HG02840 (cell line): ENCODE results near the gene TRAM2.

Experiments
- ATAC-seq: cut with Tn5 transposase; IDR thresholded peaks from one replicate; pipeline ENCODE4 v1.9.1; 2021; ENCODE audit warnings: mild to moderate bottlenecking, moderate library complexity, moderate number of reproducible peaks; ENCODE audit not compliant: unreplicated experiment, low FRiP score

Gene TRAM2

GRCh38 chr6:52577022-52577777 is at the start of gene TRAM2:
TRAM2 (minus strand) TSS chr6:52577060; CDS start chr6:52576915, 145 bp downstream.
- peak; percentile 58 for ATAC-seq

- ATAC-seq = no peak
Measured at GRCh38 chr6:52622810-52623209, 46.0 kb upstream of the TRAM2 start.

- ATAC-seq = no peak
Measured at GRCh38 chr6:52621631-52622030, 44.8 kb upstream of the TRAM2 start.

- ATAC-seq = no peak
Measured at GRCh38 chr6:52620906-52621190, 44.0 kb upstream of the TRAM2 start.

DNA sequence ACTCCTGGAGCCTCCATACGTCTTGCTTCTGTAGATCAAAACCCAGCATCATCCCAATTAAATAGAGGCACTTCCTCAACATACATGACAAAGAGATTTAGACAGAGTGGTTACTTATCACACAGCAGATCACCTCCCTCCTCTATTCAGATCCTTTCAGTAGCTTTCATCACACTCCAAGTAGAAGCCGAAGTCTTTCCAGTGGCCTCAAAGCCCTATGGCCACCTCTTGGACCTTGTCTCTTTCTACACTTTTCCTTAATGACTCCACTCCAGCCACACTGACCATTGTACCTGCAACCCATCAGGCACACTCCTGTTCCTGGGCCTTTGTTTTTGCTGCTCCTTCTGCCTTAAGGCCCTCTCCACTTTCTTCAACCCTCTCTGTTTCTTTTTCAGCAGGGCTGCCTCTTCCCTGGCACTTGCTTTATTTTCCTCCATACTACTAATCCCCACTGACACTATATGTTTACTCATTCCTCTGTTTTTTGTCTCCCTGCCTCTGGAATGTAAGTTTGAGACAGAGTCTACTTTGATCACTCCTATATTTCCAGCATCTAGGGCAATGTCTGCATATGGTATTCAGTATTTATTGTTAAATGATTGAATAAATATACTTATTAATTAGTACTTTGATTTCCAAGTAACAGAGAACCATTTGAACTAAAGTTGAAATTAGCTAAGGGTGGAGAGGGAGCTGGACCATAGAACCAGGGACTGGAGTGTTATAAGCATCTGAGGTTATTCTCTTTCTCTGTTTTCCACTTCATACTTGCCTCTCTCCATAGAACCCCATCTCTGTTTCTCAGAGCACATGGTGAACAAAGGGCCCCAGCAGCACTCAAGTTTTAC is 43.4 kb upstream of the TRAM2 start:
- ATAC-seq = no peak

DNA sequence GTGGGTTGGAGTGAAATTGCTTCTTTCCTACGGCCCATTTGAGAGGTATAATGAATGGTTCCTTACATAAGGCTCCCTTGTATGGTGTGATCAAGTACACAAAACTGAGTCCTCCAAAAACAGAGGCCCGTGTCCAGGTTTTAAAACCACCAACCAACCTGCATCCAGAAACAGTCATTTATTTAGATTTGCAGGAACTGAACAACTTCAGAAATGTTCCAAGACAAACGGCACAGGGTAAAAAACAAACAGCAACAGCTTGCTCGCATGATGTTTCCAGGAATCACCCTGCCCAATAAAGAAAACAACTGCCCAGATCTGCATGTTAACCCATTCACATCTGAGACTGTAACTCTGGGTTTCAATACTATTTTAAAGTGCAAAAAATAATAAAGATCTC is 40.2 kb upstream of the TRAM2 start:
- ATAC-seq = no peak

- no peak for ATAC-seq
Measured at GRCh38 chr6:52616059-52616690, 39.3 kb upstream of the TRAM2 start.

- ATAC-seq = no peak
Measured at GRCh38 chr6:52612336-52613054, 35.6 kb upstream of the TRAM2 start.

DNA sequence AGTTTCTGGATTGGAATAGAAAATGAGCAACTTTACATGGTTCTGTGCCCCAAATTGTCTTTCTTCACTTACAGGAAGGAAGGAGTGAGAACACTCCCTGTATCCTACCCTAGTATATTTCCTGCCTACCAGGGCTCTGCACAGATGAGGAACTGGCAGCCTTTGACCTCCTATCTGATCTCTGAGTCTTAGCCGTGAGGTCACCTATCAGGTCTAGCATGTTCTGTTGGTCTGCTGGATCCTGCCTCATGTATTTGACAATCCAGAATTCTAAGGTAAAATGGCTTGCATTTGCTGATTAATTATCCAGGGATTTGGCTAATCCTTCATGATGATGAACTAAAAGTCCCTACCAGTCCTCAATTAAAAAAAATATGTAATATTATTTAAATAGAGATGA is 35.0 kb upstream of the TRAM2 start:
- no peak for ATAC-seq

DNA sequence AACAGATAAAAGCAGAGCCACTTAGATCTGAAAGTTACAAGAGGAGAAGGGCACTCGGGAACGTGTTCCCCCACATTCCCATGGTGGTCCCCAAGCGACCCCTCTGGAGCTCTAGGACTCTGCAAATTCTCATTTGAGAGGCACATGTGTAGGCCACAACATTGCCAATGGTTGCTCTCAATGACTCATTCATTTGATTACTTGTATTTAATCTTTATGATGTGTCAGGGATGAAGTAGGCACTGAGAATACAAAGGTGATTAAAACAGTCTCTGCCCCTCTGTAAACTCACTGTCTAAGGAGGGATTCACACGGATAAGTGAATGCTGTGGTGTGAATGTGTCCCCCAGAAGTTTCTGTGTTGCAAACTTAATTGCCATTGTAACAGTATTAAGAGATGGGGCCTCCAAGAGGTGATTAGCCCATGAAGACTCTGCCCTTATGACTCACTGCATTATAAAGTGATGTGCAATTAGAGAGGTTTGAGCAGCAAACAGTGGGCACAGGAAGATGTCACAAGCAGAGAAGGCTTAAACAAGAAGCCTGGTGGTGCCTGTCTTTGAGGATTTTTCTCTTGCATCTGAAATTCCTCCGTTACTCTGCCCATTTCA is 34.0 kb upstream of the TRAM2 start:
- no peak for ATAC-seq

GRCh38 chr6:52610011-52610410 is 33.2 kb upstream of the TRAM2 start:
- no peak for ATAC-seq

DNA sequence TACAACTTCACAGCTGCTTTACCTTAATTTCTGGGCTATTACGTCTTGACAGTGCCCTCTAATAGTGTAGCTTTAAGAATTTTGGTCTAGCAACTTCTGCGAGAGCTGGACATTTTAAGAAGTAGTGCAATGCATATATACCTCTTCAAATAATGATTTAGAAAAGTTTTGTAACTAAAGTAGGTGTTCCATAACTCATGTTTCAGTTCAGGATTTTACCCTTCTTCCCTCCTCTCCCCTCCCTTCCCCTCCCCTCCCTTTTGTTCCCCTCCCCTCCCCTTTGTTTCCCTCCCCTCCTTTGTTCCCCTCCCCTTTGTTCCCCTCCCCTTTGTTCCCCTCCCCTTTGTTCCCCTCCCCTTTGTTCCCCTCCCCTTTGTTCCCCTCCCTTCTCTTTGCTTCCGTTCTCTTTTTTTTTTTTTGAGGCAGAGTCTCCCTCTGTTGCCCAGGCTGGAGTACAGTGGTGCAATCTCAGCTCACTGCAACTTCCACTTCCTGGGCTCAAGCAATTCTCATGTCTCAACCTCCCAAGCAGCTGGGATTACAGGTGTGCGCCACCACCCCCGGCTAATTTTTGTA is 28.8 kb upstream of the TRAM2 start:
- ATAC-seq = no peak

- no peak for ATAC-seq
Measured at GRCh38 chr6:52603000-52603795, 26.3 kb upstream of the TRAM2 start.

DNA sequence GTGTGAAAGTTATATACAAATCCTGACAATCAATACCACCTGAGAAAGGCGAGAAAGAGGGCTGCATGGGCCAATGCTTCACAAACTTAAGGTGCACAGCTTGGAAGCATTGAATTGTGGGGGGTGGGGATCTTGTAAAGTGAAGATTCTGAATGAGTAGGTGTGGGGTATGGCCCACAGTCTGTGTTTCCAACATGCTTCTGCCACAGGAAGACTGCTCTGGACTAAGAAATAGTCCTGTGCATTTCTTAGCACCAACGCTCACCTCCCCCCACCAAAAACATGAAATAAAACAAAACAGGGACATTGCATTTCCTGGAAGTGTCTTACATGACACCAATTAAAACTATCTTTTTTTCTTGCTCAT is 21.9 kb upstream of the TRAM2 start:
- no peak for ATAC-seq

DNA sequence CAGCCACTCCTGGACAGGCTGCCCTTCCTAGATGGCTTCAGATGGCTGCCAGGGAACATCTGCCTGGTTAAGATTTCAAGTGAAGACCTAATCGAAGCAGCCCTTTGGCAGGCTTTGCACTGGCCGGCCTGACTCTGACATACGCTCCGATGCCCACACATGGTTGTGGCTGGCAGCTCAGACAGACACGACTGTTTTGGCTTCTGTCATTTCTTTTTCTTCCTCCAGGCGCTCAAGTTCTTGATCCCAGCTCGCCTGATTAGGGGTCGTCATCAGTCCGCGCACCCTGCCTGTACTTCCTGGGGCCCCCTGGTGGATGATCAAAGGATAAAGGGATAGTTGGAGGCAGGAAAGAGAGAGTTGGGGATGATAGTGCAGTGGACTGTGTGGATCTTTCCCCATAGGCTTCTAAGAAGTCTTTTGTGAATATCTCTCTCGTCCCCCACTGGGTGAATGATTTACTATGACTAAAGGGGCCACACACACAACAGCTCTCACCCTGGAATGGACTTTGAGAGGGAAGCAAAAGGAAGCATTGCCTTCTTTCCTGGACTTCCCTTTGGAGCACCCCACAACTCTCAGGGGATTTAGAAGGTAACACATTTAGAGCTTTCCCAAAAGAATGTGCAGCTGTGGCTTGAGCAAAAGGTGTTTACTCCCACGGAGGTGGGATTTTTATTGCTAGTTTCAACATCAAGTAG is 21.4 kb upstream of the TRAM2 start:
- no peak for ATAC-seq

DNA sequence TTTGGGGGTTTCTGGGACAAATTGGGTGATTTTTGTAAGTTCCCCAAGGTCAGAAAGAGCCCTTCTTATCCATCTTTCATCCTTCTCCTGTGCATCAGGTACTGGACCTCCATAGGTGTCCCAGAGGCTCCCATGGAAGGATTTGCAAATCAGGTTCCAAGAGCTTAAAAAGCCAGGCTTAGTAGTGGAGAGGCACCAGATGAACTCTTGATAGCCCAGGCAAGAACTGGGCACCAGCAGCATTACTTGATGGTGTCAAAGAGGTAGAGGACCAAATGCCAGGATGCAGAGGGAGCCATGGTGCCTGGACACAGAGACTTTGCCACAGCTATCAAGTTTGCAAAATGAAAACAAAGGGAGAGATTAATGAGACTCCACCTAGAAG is 20.9 kb upstream of the TRAM2 start:
- no peak for ATAC-seq

- ATAC-seq = no peak
Measured at GRCh38 chr6:52596371-52597028, 19.6 kb upstream of the TRAM2 start.

- peak; percentile 50 for ATAC-seq
Measured at GRCh38 chr6:52595796-52596130, 18.9 kb upstream of the TRAM2 start.
